ENCODE results near the gene GBP7.

- no peak for TF ChIP-seq CTCF (IDR thresholded peaks at IDR 0.05)
- no peak for TF ChIP-seq POLR2A (IDR thresholded peaks at IDR 0.05)
These were observed 4.8 kb downstream of the GBP7 start for GRCh38 chr1:89171067-89171438.

Measured in right lobe of liver (tissue), 4 donors.